HCT116 (cell line): Measurements from ENCODE around the gene P4HA2. TPM values are rescaled to one million over a fixed set of nuclear protein-coding genes. Genes with fewer than 3 reads are reported as not detected.

Experiments used
- ATAC-seq: fragments of 200-7000 bp; cut with Tn5 transposase; 2 replicates; pipeline ENCODE4 v1.9.1; 2020; ENCODE audit warnings: mild to moderate bottlenecking, moderate library complexity
- BruUV-seq: library from RNA; stranded (reverse); fragments of 400-500 nt; replicated peaks from 2 replicates; lab custom pipeline; 2021; lab: Mats Ljungman, UMichigan
- CTCF ChIA-PET: fragments of 300-600 bp; sonication (Branson Sonifier 250); formaldehyde crosslinking; loops from one replicate; lab custom pipeline; 2021; ENCODE audit warnings: antibody characterized with exemption; lab: Charles Lee
- POLR2A ChIA-PET: fragments of 300-600, 350-600 bp; sonication (Branson Sonifier 250); formaldehyde crosslinking; loops from one replicate; lab custom pipeline; 2021; ENCODE audit warnings: antibody characterized with exemption; lab: Charles Lee
- RAD21 ChIA-PET, 2 experiments: fragments of 300-600 bp; sonication (Branson Sonifier 250); formaldehyde crosslinking; loops; one replicate each; lab custom pipeline; 2023; ENCODE audit warnings: low total read pairs in 2 of 2; ENCODE audit not compliant: uncharacterized antibody in 2 of 2, unreplicated experiment in 2 of 2, low non-redundant PET in 1 of 2; lab: Charles Lee
- DNase-seq: peaks from one replicate; pipeline ENCODE4 v3.0.0-alpha.2; 2010; ENCODE audit warnings: low read depth, low spot score
- H2AFZ ChIP-seq: fragments of 200-600 bp; shearing (Covaris generic), sonication (generic); 2 replicates; pipeline ENCODE4 v1.6.1; 2017; ENCODE audit warnings: low read depth, mixed run types, mixed read lengths, antibody characterized with exemption, low read length; ENCODE audit not compliant: poor library complexity, severe bottlenecking
- H3K27ac ChIP-seq: 2 replicates; pipeline ENCODE4 v1.5.1; 2012; ENCODE audit warnings: low read depth, low read length
- H3K27me3 ChIP-seq: fragments of 200-600 bp; sonication (generic); 2 replicates; pipeline ENCODE4 v1.6.1; 2016; ENCODE audit warnings: mixed run types, low read length, mixed read lengths; ENCODE audit not compliant: insufficient read depth
- H3K36me3 ChIP-seq, 2 experiments: fragments of 200-500 bp in 1 of 2; fragments of 200-600 bp in 1 of 2; sonication (Bioruptor generic) in 1 of 2; sonication (generic) in 1 of 2; 2 replicates each; pipeline versions ENCODE4 v1.5.1 to v1.6.1; 2014 to 2016; ENCODE audit warnings: low read length in 2 of 2, inconsistent platforms in 1 of 2, mixed read lengths in 1 of 2, mixed run types in 1 of 2; ENCODE audit not compliant: insufficient read depth in 2 of 2, control insufficient read depth in 1 of 2
- H3K4me1 ChIP-seq, 2 experiments: fragments of 200-600 bp in 1 of 2; sonication (generic) in 1 of 2; 2 replicates each; pipeline versions ENCODE4 v1.5.1 to v1.6.1; 2012 to 2017; ENCODE audit warnings: low read length in 2 of 2, inconsistent platforms in 1 of 2, mild to moderate bottlenecking in 1 of 2, mixed read lengths in 1 of 2, mixed run types in 1 of 2, moderate library complexity in 1 of 2; ENCODE audit not compliant: insufficient read depth in 2 of 2, control insufficient read depth in 1 of 2
- H3K4me2 ChIP-seq: fragments of 200-600 bp; sonication (generic); 2 replicates; pipeline ENCODE4 v1.6.1; 2017; ENCODE audit warnings: mixed run types, low read length, mixed read lengths
- H3K4me3 ChIP-seq, 2 experiments: fragments of 200-600 bp in 1 of 2; sonication (generic) in 1 of 2; replicated peaks in 1 of 2; 2 replicates each; pipeline ENCODE4 v1.5.1; 2011 to 2016; ENCODE audit warnings: low read length in 2 of 2, control low read depth in 1 of 2, low read depth in 1 of 2, mild to moderate bottlenecking in 1 of 2, mixed read lengths in 1 of 2, mixed run types in 1 of 2
- H3K79me2 ChIP-seq: fragments of 200-600 bp; sonication (generic); 2 replicates; pipeline ENCODE4 v1.6.1; 2017; ENCODE audit warnings: mild to moderate bottlenecking, mixed run types, low read length, moderate library complexity, mixed read lengths; ENCODE audit not compliant: insufficient read depth
- H3K9ac ChIP-seq: fragments of 200-600 bp; sonication (generic); 2 replicates; pipeline ENCODE4 v1.6.1; 2016; ENCODE audit warnings: low read length, mixed read lengths
- H3K9me2 ChIP-seq: fragments of 200-600 bp; sonication (generic), shearing (Covaris generic); 2 replicates; pipeline ENCODE4 v1.6.1; 2017; ENCODE audit warnings: mixed run types, mild to moderate bottlenecking, moderate library complexity; ENCODE audit not compliant: insufficient read depth
- H3K9me3 ChIP-seq, 2 experiments: fragments of 200-500 bp in 1 of 2; fragments of 200-600 bp in 1 of 2; sonication (Bioruptor generic) in 1 of 2; sonication (generic) in 1 of 2; 2 replicates each; pipeline ENCODE4 v1.6.1; 2014 to 2017; ENCODE audit warnings: low read length in 2 of 2, mixed read lengths in 2 of 2, inconsistent platforms in 1 of 2, low read depth in 1 of 2, mild to moderate bottlenecking in 1 of 2, mixed run types in 1 of 2, moderate library complexity in 1 of 2; ENCODE audit not compliant: control insufficient read depth in 1 of 2, insufficient read depth in 1 of 2
- H4K20me1 ChIP-seq: fragments of 200-600 bp; sonication (generic), shearing (Covaris generic); 2 replicates; pipeline ENCODE4 v1.6.1; 2017; ENCODE audit warnings: mixed run types, mild to moderate bottlenecking, moderate library complexity; ENCODE audit not compliant: insufficient read depth
- CBX3 ChIP-seq: IDR thresholded peaks from 2 replicates; pipeline ENCODE4 v1.6.1; 2012; ENCODE audit warnings: low read depth
- CEBPB ChIP-seq: IDR thresholded peaks from 2 replicates; pipeline ENCODE4 v1.6.1; 2012; ENCODE audit warnings: low read depth
- EGR1 ChIP-seq: IDR thresholded peaks from 2 replicates; pipeline ENCODE4 v1.6.1; 2012; ENCODE audit warnings: low read depth
- ELF1 ChIP-seq: IDR thresholded peaks from 2 replicates; pipeline ENCODE4 v1.6.1; 2012; ENCODE audit warnings: low read depth, borderline replicate concordance
- EZH2phosphoT487 ChIP-seq: fragments of 200-600 bp; IDR thresholded peaks from 2 replicates; pipeline ENCODE4 v1.6.1; 2018; ENCODE audit warnings: antibody characterized with exemption, borderline replicate concordance
- FOSL1 ChIP-seq: IDR thresholded peaks from 2 replicates; pipeline ENCODE4 v1.6.1; 2012; ENCODE audit warnings: low read depth
- POLR2AphosphoS5 ChIP-seq: IDR thresholded peaks from 2 replicates; pipeline ENCODE4 v1.6.1; 2011; ENCODE audit warnings: mild to moderate bottlenecking, low read depth, low read length, moderate library complexity
- SIN3A ChIP-seq: IDR thresholded peaks from 2 replicates; pipeline ENCODE4 v1.6.1; 2012; ENCODE audit warnings: low read depth
- SRF ChIP-seq: IDR thresholded peaks from 2 replicates; pipeline ENCODE4 v1.6.1; 2012; ENCODE audit warnings: low read depth
- TCF7L2 ChIP-seq: IDR thresholded peaks from 2 replicates; pipeline ENCODE4 v1.7.0; 2011; ENCODE audit warnings: borderline replicate concordance, inconsistent platforms; ENCODE audit not compliant: insufficient read depth, insufficient read length; ENCODE audit errors: extremely low read depth
- ZFX ChIP-seq: fragments of 450-650 bp; IDR thresholded peaks from 2 replicates; pipeline ENCODE4 v1.6.1; 2017
- intact Hi-C: fragments of 100-400 bp; cut with micrococcal nuclease; formaldehyde crosslinking; loops from 2 replicates; pipeline ENCODE4 v1.10.0; 2022
- total RNA-seq: library from RNA; stranded (reverse); gene quantifications from one replicate; pipeline ENCODE4 v1.2.1, GENCODE V29; 2021; ENCODE audit not compliant: unreplicated experiment
- TF ChIP-seq, protein P1 (sequence below): IDR thresholded peaks from 2 replicates; pipeline ENCODE4 v1.6.1; 2012
- TF ChIP-seq, protein P2 (sequence below): IDR thresholded peaks from 2 replicates; pipeline ENCODE4 v1.6.1; 2011; ENCODE audit warnings: mild to moderate bottlenecking, low read length, moderate library complexity; ENCODE audit not compliant: insufficient replicate concordance; ENCODE audit errors: extremely low read depth
- TF ChIP-seq, protein P3 (sequence below): IDR thresholded peaks from 2 replicates; pipeline ENCODE4 v1.6.1; 2012

The P4HA2 gene
- total RNA-seq, 1 experiment from 2014 or later = 29.0 TPM

DNA sequence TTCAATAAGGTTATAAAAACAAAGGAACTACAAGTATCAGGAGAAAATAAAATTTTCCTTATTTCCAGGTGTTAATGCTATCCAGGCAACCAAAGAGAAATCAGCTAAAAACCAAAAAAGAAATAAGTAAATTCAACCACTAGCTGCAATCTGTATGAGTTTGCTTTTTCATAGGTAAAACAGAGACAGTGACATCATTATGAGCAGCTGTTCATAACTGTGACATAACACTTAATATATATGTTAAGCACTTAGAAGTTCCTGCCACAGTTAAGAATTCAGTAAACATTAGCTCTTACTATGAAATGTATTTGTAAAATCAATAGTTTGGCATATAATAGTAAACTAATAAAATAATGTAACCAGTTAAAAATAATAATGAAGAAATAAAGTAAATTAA lies 20.9 kb downstream of the P4HA2 start:
- no TSS peak for BruUV-seq
- CTCF ChIA-PET = interaction anchor here (1.0 kb wide), 1 partner anchor 17 kb away, joined by 3 read pairs; no protein-coding TSS in a partner anchor
- intact Hi-C loops = no loop called here

DNA sequence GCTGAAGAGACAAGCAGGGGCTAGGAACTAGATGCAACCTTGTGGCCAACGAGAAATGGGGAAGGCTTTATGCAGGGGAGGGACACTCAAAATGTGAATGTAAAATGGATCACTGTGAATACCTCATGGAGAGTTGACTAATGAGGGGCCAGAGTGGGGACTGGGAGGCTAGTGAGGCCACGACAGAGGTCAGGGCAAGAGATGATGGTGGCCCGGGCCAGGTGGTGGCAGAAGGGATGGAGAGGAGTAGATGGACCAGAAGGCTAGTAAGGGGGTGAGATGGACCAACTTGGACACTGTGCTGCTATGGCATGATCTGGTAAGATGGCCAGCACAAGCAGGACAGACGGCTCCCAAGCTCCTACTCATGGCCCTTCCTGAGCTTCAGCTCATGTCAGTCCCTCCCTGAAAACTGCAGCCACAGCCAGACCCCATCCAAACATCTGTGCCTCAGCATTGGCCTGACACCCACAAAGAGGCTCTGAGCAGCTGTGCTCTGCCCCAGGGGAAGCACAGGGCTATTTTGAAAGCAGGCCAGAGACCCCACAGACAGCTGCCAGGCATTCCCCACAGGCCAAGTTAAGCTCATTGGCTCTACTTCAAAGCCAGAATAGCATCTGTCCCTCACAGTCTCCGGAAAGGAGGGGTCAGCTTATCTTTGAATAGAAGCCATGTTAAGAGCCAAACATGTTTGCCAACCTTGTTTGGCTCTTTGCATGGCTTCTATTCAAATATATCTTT lies 22.1 kb downstream of the P4HA2 start:
- no peaks in the 10 kb centered on the region for H3K79me2 ChIP-seq
- no peaks in the 10 kb centered on the region for H3K9me3 ChIP-seq
- H3K4me1 ChIP-seq = no peaks in the 10 kb centered on the region
- CTCF ChIA-PET = no interaction called here
- RAD21 ChIA-PET = no interaction called here
- H3K27me3 ChIP-seq = no peaks in the 10 kb centered on the region
- peaks cover 13 to 27% of the 10 kb centered on the region in 2 experiments; a peak in 3 of 4 replicates for H3K36me3 ChIP-seq
- no peaks in the 10 kb centered on the region for H4K20me1 ChIP-seq
- H3K9ac ChIP-seq = no peak overlapping the region
- POLR2A ChIA-PET = no interaction called here
- no peaks in the 10 kb centered on the region for H3K9me2 ChIP-seq
- H3K27ac ChIP-seq = no peak overlapping the region
- no peak overlapping the region for H3K4me2 ChIP-seq
- BruUV-seq = no TSS peak
- no peak overlapping the region for H2AFZ ChIP-seq
- no peak overlapping the region for H3K4me3 ChIP-seq
- intact Hi-C loops = no loop called here
- no peak for ATAC-seq
- DNase-seq = no peak
- TF ChIP-seq CBX3 (no peak), FOSL1 (no peak), POLR2AphosphoS5 (no peak), ZFX (no peak), TCF7L2 (no peak), EZH2phosphoT487 (no peak), SRF (no peak)
- TF ChIP-seq, protein P1, sequence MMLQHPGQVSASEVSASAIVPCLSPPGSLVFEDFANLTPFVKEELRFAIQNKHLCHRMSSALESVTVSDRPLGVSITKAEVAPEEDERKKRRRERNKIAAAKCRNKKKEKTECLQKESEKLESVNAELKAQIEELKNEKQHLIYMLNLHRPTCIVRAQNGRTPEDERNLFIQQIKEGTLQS = no peak
- TF ChIP-seq, protein P2, sequence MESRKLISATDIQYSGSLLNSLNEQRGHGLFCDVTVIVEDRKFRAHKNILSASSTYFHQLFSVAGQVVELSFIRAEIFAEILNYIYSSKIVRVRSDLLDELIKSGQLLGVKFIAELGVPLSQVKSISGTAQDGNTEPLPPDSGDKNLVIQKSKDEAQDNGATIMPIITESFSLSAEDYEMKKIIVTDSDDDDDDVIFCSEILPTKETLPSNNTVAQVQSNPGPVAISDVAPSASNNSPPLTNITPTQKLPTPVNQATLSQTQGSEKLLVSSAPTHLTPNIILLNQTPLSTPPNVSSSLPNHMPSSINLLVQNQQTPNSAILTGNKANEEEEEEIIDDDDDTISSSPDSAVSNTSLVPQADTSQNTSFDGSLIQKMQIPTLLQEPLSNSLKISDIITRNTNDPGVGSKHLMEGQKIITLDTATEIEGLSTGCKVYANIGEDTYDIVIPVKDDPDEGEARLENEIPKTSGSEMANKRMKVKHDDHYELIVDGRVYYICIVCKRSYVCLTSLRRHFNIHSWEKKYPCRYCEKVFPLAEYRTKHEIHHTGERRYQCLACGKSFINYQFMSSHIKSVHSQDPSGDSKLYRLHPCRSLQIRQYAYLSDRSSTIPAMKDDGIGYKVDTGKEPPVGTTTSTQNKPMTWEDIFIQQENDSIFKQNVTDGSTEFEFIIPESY = no peak
- TF ChIP-seq, protein P3, sequence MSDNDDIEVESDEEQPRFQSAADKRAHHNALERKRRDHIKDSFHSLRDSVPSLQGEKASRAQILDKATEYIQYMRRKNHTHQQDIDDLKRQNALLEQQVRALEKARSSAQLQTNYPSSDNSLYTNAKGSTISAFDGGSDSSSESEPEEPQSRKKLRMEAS = no peak

More for the DNA sequence above, 20.9 kb downstream of the P4HA2 start:
- no peaks in the 10 kb centered on the region for H3K9me2 ChIP-seq
- no peaks in the 10 kb centered on the region for H3K79me2 ChIP-seq
- peaks cover 15 to 25% of the 10 kb centered on the region in 2 experiments; a peak in 3 of 4 replicates for H3K36me3 ChIP-seq
- H3K4me1 ChIP-seq = no peaks in the 10 kb centered on the region
- H3K9ac ChIP-seq = no peak overlapping the region
- H3K9me3 ChIP-seq = no peaks in the 10 kb centered on the region
- no peak overlapping the region for H2AFZ ChIP-seq
- no peak overlapping the region for H3K4me2 ChIP-seq
- no peaks in the 10 kb centered on the region for H3K27me3 ChIP-seq
- no peak overlapping the region for H3K27ac ChIP-seq
- DNase-seq = no peak
- POLR2A ChIA-PET = no interaction called here
- RAD21 ChIA-PET = no interaction called here
- TF ChIP-seq SIN3A (no peak), EZH2phosphoT487 (no peak), CBX3 (no peak), EGR1 (no peak), TCF7L2 (no peak), CEBPB (no peak), ELF1 (no peak)
- TF ChIP-seq, protein P1 = no peak
- TF ChIP-seq, protein P3 = no peak
- H3K4me3 ChIP-seq = no peak overlapping the region
- H4K20me1 ChIP-seq = no peaks in the 10 kb centered on the region
- no peak for ATAC-seq
